Neural progenitor cell (in vitro differentiated cells): ENCODE measurements around the gene CCDC102B. TPM values are rescaled to one million over a fixed set of nuclear protein-coding genes. Genes with fewer than 3 reads are reported as not detected.

Source experiments
- DNase-seq: peaks from one replicate; pipeline ENCODE4 v3.0.0-alpha.2; 2016; ENCODE audit warnings: low spot score
- H2AFZ ChIP-seq: fragments of 200-600 bp; sonication (generic); replicated peaks from 2 replicates; pipeline ENCODE4 v1.6.1; 2016; ENCODE audit warnings: antibody characterized with exemption
- H3F3A ChIP-seq: fragments of 200-600 bp; sonication (generic); 2 replicates; pipeline ENCODE4 v1.6.1; 2016; ENCODE audit warnings: antibody characterized with exemption, low read depth
- H3K27ac ChIP-seq: fragments of 200-600 bp; sonication (generic); 2 replicates; pipeline ENCODE4 v1.5.1; 2016; ENCODE audit warnings: mild to moderate bottlenecking
- H3K27me3 ChIP-seq: fragments of 200-600 bp; sonication (generic); 2 replicates; pipeline ENCODE4 v1.6.1; 2016; ENCODE audit warnings: mild to moderate bottlenecking, moderate library complexity
- H3K36me3 ChIP-seq: fragments of 200-600 bp; sonication (generic); 2 replicates; pipeline ENCODE4 v1.5.1; 2016
- H3K4me1 ChIP-seq: fragments of 200-600 bp; sonication (generic); 2 replicates; pipeline ENCODE4 v1.6.1; 2016; ENCODE audit warnings: mixed run types
- H3K4me2 ChIP-seq: fragments of 200-600 bp; sonication (generic); 2 replicates; pipeline ENCODE4 v1.6.1; 2016
- H3K4me3 ChIP-seq: fragments of 200-600 bp; sonication (generic); 2 replicates; pipeline ENCODE4 v1.5.1; 2016
- H3K79me2 ChIP-seq: fragments of 200-600 bp; sonication (generic); 2 replicates; pipeline ENCODE4 v1.6.1; 2016; ENCODE audit warnings: low read depth
- H3K9ac ChIP-seq: fragments of 200-600 bp; sonication (generic); 2 replicates; pipeline ENCODE4 v1.6.1; 2016
- H3K9me3 ChIP-seq: fragments of 200-600 bp; sonication (generic); 2 replicates; pipeline ENCODE4 v1.5.1; 2016; ENCODE audit warnings: low read depth
- H4K20me1 ChIP-seq: fragments of 200-600 bp; sonication (generic); 2 replicates; pipeline ENCODE4 v1.6.1; 2016; ENCODE audit warnings: low read depth
- H3K27ac Mint-ChIP-seq: 3 replicates; pipeline ENCODE4 v1.8.0; 2021; ENCODE audit warnings: mixed read lengths
- H3K27me3 Mint-ChIP-seq: 2 replicates; pipeline ENCODE4 v1.8.0; 2022; ENCODE audit warnings: low read depth, mild to moderate bottlenecking, inconsistent platforms, moderate library complexity, mixed read lengths; ENCODE audit not compliant: insufficient read depth
- H3K36me3 Mint-ChIP-seq: 3 replicates; pipeline ENCODE4 v1.8.0; 2021; ENCODE audit warnings: mixed read lengths
- H3K4me1 Mint-ChIP-seq: 3 replicates; pipeline ENCODE4 v1.8.0; 2021; ENCODE audit warnings: mixed read lengths
- H3K4me3 Mint-ChIP-seq: 3 replicates; pipeline ENCODE4 v1.8.0; 2021; ENCODE audit warnings: mild to moderate bottlenecking, moderate library complexity, mixed read lengths
- H3K9me3 Mint-ChIP-seq: 3 replicates; pipeline ENCODE4 v1.8.0; 2020; ENCODE audit warnings: mixed read lengths
- CTCF ChIP-seq: fragments of 200-600 bp; sonication (generic); IDR thresholded peaks from 2 replicates; pipeline ENCODE4 v1.5.1; 2017; ENCODE audit warnings: antibody characterized with exemption, mild to moderate bottlenecking
- EZH2 ChIP-seq: fragments of 200-600 bp; sonication (generic); IDR thresholded peaks from 2 replicates; pipeline ENCODE4 v1.6.1; 2017; ENCODE audit warnings: antibody characterized with exemption, mild to moderate bottlenecking, moderate library complexity
- EZH2phosphoT487 ChIP-seq: fragments of 200-600 bp; sonication (generic); IDR thresholded peaks from 2 replicates; pipeline ENCODE4 v1.6.1; 2017; ENCODE audit warnings: antibody characterized with exemption
- total RNA-seq: library from RNA; depleted of rRNA; stranded (reverse); fragments of >200 nt; gene quantifications from 2 replicates; pipeline ENCODE4 v1.2.3, GENCODE V29; 2015; ENCODE audit warnings: low replicate concordance

Gene CCDC102B
- total RNA-seq, 1 donor from 2014 or later, result 26.2 TPM

- H3K4me3 Mint-ChIP-seq, result no peak overlapping the region
- Histone ChIP-seq H3F3A (no peaks in the 10 kb centered on the region), H3K27ac (no peak overlapping the region), H3K4me3 (no peak overlapping the region), H3K36me3 (no peaks in the 10 kb centered on the region), H3K9ac (no peak overlapping the region), H2AFZ (no peak overlapping the region), H3K4me2 (no peak overlapping the region), H3K9me3 (no peaks in the 10 kb centered on the region), H4K20me1 (no peaks in the 10 kb centered on the region), H3K27me3 (no peaks in the 10 kb centered on the region), H3K4me1 (no peaks in the 10 kb centered on the region), H3K79me2 (no peaks in the 10 kb centered on the region)
- H3K4me1 Mint-ChIP-seq, result no peaks in the 10 kb centered on the region
- no peak for DNase-seq
- H3K36me3 Mint-ChIP-seq, result no peaks in the 10 kb centered on the region
- TF ChIP-seq EZH2phosphoT487, result no peak
- TF ChIP-seq EZH2, result no peak
- TF ChIP-seq CTCF, result no peak
- no peaks in the 10 kb centered on the region for H3K27me3 Mint-ChIP-seq
- no peaks in the 10 kb centered on the region for H3K9me3 Mint-ChIP-seq
- no peak overlapping the region for H3K27ac Mint-ChIP-seq
Measured at GRCh38 chr18:68833756-68834155, 35.9 kb downstream of the CCDC102B start.

- H3K4me3 Mint-ChIP-seq, result no peak overlapping the region
- Histone ChIP-seq H3K27ac (no peak overlapping the region), H3K4me3 (no peak overlapping the region), H3K79me2 (no peaks in the 10 kb centered on the region), H3K4me1 (no peaks in the 10 kb centered on the region), H3F3A (no peaks in the 10 kb centered on the region), H3K36me3 (no peaks in the 10 kb centered on the region), H4K20me1 (no peaks in the 10 kb centered on the region), H3K9ac (no peak overlapping the region), H3K9me3 (no peaks in the 10 kb centered on the region), H3K4me2 (no peak overlapping the region), H2AFZ (no peak overlapping the region), H3K27me3 (no peaks in the 10 kb centered on the region)
- H3K4me1 Mint-ChIP-seq, result peaks cover 11% of the 10 kb centered on the region
- H3K27me3 Mint-ChIP-seq, result no peaks in the 10 kb centered on the region
- no peaks in the 10 kb centered on the region for H3K36me3 Mint-ChIP-seq
- H3K27ac Mint-ChIP-seq, result no peak overlapping the region
- no peak for DNase-seq
- TF ChIP-seq EZH2phosphoT487, result no peak
- TF ChIP-seq CTCF, result no peak
- no peak for TF ChIP-seq EZH2
- H3K9me3 Mint-ChIP-seq, result no peaks in the 10 kb centered on the region
Measured at GRCh38 chr18:68837665-68838451, 40.0 kb downstream of the CCDC102B start.

- H3K4me1 Mint-ChIP-seq, result peaks cover 11% of the 10 kb centered on the region
- Histone ChIP-seq H3K4me3 (no peak overlapping the region), H4K20me1 (no peaks in the 10 kb centered on the region), H3K27ac (no peak overlapping the region), H3K79me2 (no peaks in the 10 kb centered on the region), H3K9me3 (no peaks in the 10 kb centered on the region), H3K4me1 (no peaks in the 10 kb centered on the region), H3K36me3 (no peaks in the 10 kb centered on the region), H3F3A (no peaks in the 10 kb centered on the region), H3K27me3 (no peaks in the 10 kb centered on the region), H2AFZ (no peak overlapping the region), H3K9ac (no peak overlapping the region), H3K4me2 (no peak overlapping the region)
- no peak for TF ChIP-seq CTCF
- TF ChIP-seq EZH2, result no peak
- no peak for TF ChIP-seq EZH2phosphoT487
- no peak overlapping the region for H3K4me3 Mint-ChIP-seq
- DNase-seq, result no peak
- H3K36me3 Mint-ChIP-seq, result no peaks in the 10 kb centered on the region
- H3K27ac Mint-ChIP-seq, result no peak overlapping the region
- H3K9me3 Mint-ChIP-seq, result no peaks in the 10 kb centered on the region
- H3K27me3 Mint-ChIP-seq, result no peaks in the 10 kb centered on the region
Measured at GRCh38 chr18:68839701-68840100, 41.8 kb downstream of the CCDC102B start.
